HepG2 (cell line): Measurements from ENCODE around the gene APOC3. TPM values are rescaled to one million over a fixed set of nuclear protein-coding genes. Genes with fewer than 3 reads are reported as not detected.

ENCODE experiments used
- AFF4 ChIP-seq: sonication (generic); formaldehyde crosslinking; IDR thresholded peaks from 2 replicates; pipeline ENCODE4 v1.4.0; 2020; ENCODE audit warnings: missing genetic modification reagents
- ATF1 ChIP-seq: IDR thresholded peaks from 2 replicates; pipeline ENCODE4 v1.6.1; 2016; ENCODE audit warnings: mild to moderate bottlenecking, control low read depth
- CBX2 ChIP-seq, 2 experiments: fragments of 200-600 bp in 1 of 2; sonication (generic); formaldehyde crosslinking in 1 of 2; IDR thresholded peaks; 2 replicates each; pipeline versions ENCODE4 v1.7.0 to v1.8.1; 2018 to 2022; ENCODE audit warnings: low read depth in 2 of 2, low read length in 1 of 2, mild to moderate bottlenecking in 1 of 2, missing genetic modification reagents in 1 of 2
- CC2D1A ChIP-seq: sonication (generic); formaldehyde crosslinking; IDR thresholded peaks from 2 replicates; pipeline ENCODE4 v1.8.1; 2023; ENCODE audit warnings: mild to moderate bottlenecking, missing genetic modification reagents
- HMGXB3 ChIP-seq: sonication (generic); formaldehyde crosslinking; IDR thresholded peaks from 2 replicates; pipeline ENCODE4 v1.4.0; 2020; ENCODE audit warnings: missing genetic modification reagents, borderline replicate concordance
- KDM2A ChIP-seq: sonication (generic); formaldehyde crosslinking; IDR thresholded peaks from 2 replicates; pipeline ENCODE4 v1.4.0; 2020; ENCODE audit warnings: low read depth, missing genetic modification reagents, borderline replicate concordance
- PHF21A ChIP-seq: sonication (generic); formaldehyde crosslinking; IDR thresholded peaks from 2 replicates; pipeline ENCODE4 v1.5.0; 2020; ENCODE audit warnings: mild to moderate bottlenecking, missing genetic modification reagents
- POLR2AphosphoS5 ChIP-seq: IDR thresholded peaks from 2 replicates; pipeline ENCODE4 v1.6.1; 2012; ENCODE audit warnings: low read depth, low read length
- RCOR2 ChIP-seq: IDR thresholded peaks from 2 replicates; pipeline ENCODE4 v1.6.1; 2016; ENCODE audit warnings: missing biosample characterization, missing genetic modification reagents
- RELA ChIP-seq: sonication (generic); formaldehyde crosslinking; IDR thresholded peaks from 2 replicates; pipeline ENCODE4 v1.4.0; 2020; ENCODE audit warnings: missing genetic modification reagents
- RXRA ChIP-seq: sonication (generic); formaldehyde crosslinking; IDR thresholded peaks from 2 replicates; pipeline ENCODE4 v1.5.1; 2020; ENCODE audit warnings: missing genetic modification reagents
- TBP ChIP-seq: sonication (generic); formaldehyde crosslinking; IDR thresholded peaks from 2 replicates; pipeline ENCODE4 v1.5.0; 2020; ENCODE audit warnings: missing genetic modification reagents
- ZBTB26 ChIP-seq: IDR thresholded peaks from 2 replicates; pipeline ENCODE4 v1.6.1; 2016; ENCODE audit warnings: missing compliant biosample characterization, missing genetic modification reagents, borderline replicate concordance
- ZNF263 ChIP-seq: sonication (generic); formaldehyde crosslinking; IDR thresholded peaks from 2 replicates; pipeline ENCODE4 v1.4.0; 2020; ENCODE audit warnings: missing genetic modification reagents
- ZNF432 ChIP-seq: sonication (generic); formaldehyde crosslinking; IDR thresholded peaks from 2 replicates; pipeline ENCODE4 v1.5.0; 2020; ENCODE audit warnings: missing genetic modification reagents, mild to moderate bottlenecking, borderline replicate concordance
- ZNF484 ChIP-seq: sonication (generic); formaldehyde crosslinking; IDR thresholded peaks from 2 replicates; pipeline ENCODE4 v1.5.1; 2020; ENCODE audit warnings: mild to moderate bottlenecking, low read depth, missing genetic modification reagents, borderline replicate concordance
- ZSCAN9 ChIP-seq: IDR thresholded peaks from 2 replicates; pipeline ENCODE4 v1.6.1; 2016; ENCODE audit warnings: borderline replicate concordance
- polyA plus RNA-seq, 8 experiments: library from polyadenylated mRNA; depleted of rRNA in 3 of 8; stranded (reverse) in 7 of 8; unstranded in 1 of 8; fragments of >200 nt; fragmentation: Illumina TruSeq in 4 of 8; extraction: Trizol in 4 of 8; gene quantifications; 2 replicates each; pipeline versions ENCODE4 v1.2.1 to v1.2.3, GENCODE V29; 2011 to 2016; ENCODE audit warnings: low read depth in 4 of 8, missing spikeins in 1 of 8, mixed read lengths in 1 of 8; ENCODE audit not compliant: insufficient read depth in 1 of 8
- total RNA-seq, 5 experiments: library from RNA; depleted of rRNA; stranded (reverse); fragments of >200 nt; fragmentation: Illumina TruSeq; extraction: Trizol; gene quantifications; 2 replicates each; pipeline ENCODE4 v1.2.3, GENCODE V29; 2016; ENCODE audit warnings: low read depth in 1 of 5
- TF ChIP-seq, protein P1 (sequence below): sonication (generic); formaldehyde crosslinking; IDR thresholded peaks from 2 replicates; pipeline ENCODE4 v1.5.0; 2020; ENCODE audit warnings: mild to moderate bottlenecking, missing genetic modification reagents

The APOC3 gene
- total and polyA plus RNA-seq, 2 of the 13 experiments (the other 11 are each of a cell fraction or from before 2014, with no cell fraction given): 314 to 687 TPM

GRCh38 chr11:116787786-116788486 is 41.8 kb upstream of the APOC3 start, which contains the start of gene ZPR1 (continued):
- TF ChIP-seq TBP (no peak), PHF21A (CRISPR knock-in tag) (no peak), POLR2AphosphoS5 (peak; percentile 63), ZNF484 (CRISPR knock-in tag) (no peak), ZBTB26 (CRISPR knock-in tag) (no peak), AFF4 (CRISPR knock-in tag) (no peak), ZNF263 (CRISPR knock-in tag) (no peak; the same call in 1 of the 2 replicates), KDM2A (CRISPR knock-in tag) (peak; percentile 89), CC2D1A (CRISPR knock-in tag) (no peak), CBX2 (IDR thresholded peaks at IDR 0.05; ENCODE audit: low read depth, low read length) (no peak), CBX2 (CRISPR knock-in tag; IDR thresholded peaks at IDR 0.05; ENCODE audit: low read depth) (no peak), ZSCAN9 (no peak), HMGXB3 (CRISPR knock-in tag) (no peak; the same call in 1 of the 2 replicates), ZNF432 (CRISPR knock-in tag) (no peak), RELA (CRISPR knock-in tag) (no peak), ATF1 (CRISPR knock-in tag) (peak; percentile 64), RXRA (CRISPR knock-in tag) (peak; percentile 19; the same call in 1 of the 2 replicates), RCOR2 (CRISPR knock-in tag) (no peak)
- TF ChIP-seq, protein P1, sequence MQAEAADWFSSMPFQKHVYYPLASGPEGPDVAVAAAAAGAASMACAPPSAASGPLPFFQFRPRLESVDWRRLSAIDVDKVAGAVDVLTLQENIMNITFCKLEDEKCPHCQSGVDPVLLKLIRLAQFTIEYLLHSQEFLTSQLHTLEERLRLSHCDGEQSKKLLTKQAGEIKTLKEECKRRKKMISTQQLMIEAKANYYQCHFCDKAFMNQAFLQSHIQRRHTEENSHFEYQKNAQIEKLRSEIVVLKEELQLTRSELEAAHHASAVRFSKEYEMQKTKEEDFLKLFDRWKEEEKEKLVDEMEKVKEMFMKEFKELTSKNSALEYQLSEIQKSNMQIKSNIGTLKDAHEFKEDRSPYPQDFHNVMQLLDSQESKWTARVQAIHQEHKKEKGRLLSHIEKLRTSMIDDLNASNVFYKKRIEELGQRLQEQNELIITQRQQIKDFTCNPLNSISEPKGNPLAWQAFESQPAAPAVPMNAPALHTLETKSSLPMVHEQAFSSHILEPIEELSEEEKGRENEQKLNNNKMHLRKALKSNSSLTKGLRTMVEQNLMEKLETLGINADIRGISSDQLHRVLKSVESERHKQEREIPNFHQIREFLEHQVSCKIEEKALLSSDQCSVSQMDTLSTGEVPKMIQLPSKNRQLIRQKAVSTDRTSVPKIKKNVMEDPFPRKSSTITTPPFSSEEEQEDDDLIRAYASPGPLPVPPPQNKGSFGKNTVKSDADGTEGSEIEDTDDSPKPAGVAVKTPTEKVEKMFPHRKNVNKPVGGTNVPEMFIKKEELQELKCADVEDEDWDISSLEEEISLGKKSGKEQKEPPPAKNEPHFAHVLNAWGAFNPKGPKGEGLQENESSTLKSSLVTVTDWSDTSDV (CRISPR knock-in tag): no peak
